Smooth muscle cell (in vitro differentiated cells): ENCODE measurements around the gene NUTM2F. TPM values are rescaled to one million over a fixed set of nuclear protein-coding genes. Genes with fewer than 3 reads are reported as not detected.
"Not testable (repeated sequence)": the region's sequence is repeated elsewhere in the genome, so short reads cannot be mapped to it uniquely, and the experiment has no call there.

Experiments
- DNase-seq: peaks from one replicate; lab custom pipeline; 2025; ENCODE audit not compliant: unreplicated experiment; lab: John Stamatoyannopoulos, UW
- H2AFZ ChIP-seq: fragments of 200-600 bp; sonication (generic); 2 replicates; pipeline ENCODE4 v1.6.0; 2016; ENCODE audit warnings: antibody characterized with exemption, low read depth, mild to moderate bottlenecking
- H3F3A ChIP-seq: fragments of 200-600 bp; sonication (generic); 2 replicates; pipeline ENCODE4 v1.6.0; 2017; ENCODE audit warnings: antibody characterized with exemption, low read depth
- H3K27ac ChIP-seq: fragments of 200-600 bp; sonication (generic); 2 replicates; pipeline ENCODE4 v1.5.1; 2016; ENCODE audit warnings: low read depth, mild to moderate bottlenecking
- H3K27me3 ChIP-seq: fragments of 200-600 bp; sonication (generic); 2 replicates; pipeline ENCODE4 v1.6.1; 2016; ENCODE audit warnings: low read depth, mild to moderate bottlenecking
- H3K36me3 ChIP-seq: fragments of 200-600 bp; sonication (generic); 2 replicates; pipeline ENCODE4 v1.5.1; 2016; ENCODE audit warnings: low read depth
- H3K4me1 ChIP-seq: fragments of 200-600 bp; sonication (generic); 2 replicates; pipeline ENCODE4 v1.5.1; 2016; ENCODE audit warnings: low read depth
- H3K4me2 ChIP-seq: fragments of 200-600 bp; sonication (generic); 2 replicates; pipeline ENCODE4 v1.6.0; 2016; ENCODE audit warnings: mild to moderate bottlenecking
- H3K4me3 ChIP-seq: fragments of 200-600 bp; sonication (generic); 2 replicates; pipeline ENCODE4 v1.5.1; 2016; ENCODE audit warnings: mild to moderate bottlenecking
- H3K79me2 ChIP-seq: fragments of 200-600 bp; sonication (generic); 2 replicates; pipeline ENCODE4 v1.6.0; 2016; ENCODE audit warnings: low read depth, mild to moderate bottlenecking
- H3K9ac ChIP-seq: fragments of 200-600 bp; sonication (generic); 2 replicates; pipeline ENCODE4 v1.6.0; 2016; ENCODE audit warnings: low read depth
- H3K9me3 ChIP-seq: fragments of 200-600 bp; sonication (generic); replicated peaks from 2 replicates; pipeline ENCODE4 v1.5.1; 2016; ENCODE audit warnings: low read depth
- H4K20me1 ChIP-seq: fragments of 200-600 bp; sonication (generic); 2 replicates; pipeline ENCODE4 v1.6.0; 2016; ENCODE audit warnings: low read depth
- CTCF ChIP-seq: fragments of 200-600 bp; sonication (generic); IDR thresholded peaks from 2 replicates; pipeline ENCODE4 v1.5.1; 2017; ENCODE audit warnings: borderline replicate concordance, mild to moderate bottlenecking, antibody characterized with exemption; ENCODE audit not compliant: insufficient read depth, poor library complexity, severe bottlenecking
- WGBS: methylation state at CpG from one replicate; pipeline ENCODE4 v1.1.7; 2016; ENCODE audit warnings: low lambda C conversion rate; 5-methylcytosine and 5-hydroxymethylcytosine counted together
- polyA plus RNA-seq: library from polyadenylated mRNA; unstranded; fragments of >200 nt; fragmentation: Nextera tagmentation; extraction: Ambion mirVana; gene quantifications from 2 replicates; pipeline ENCODE4 v1.2.1, GENCODE V29; 2016
- total RNA-seq: library from RNA; depleted of rRNA; stranded (reverse); fragments of >200 nt; gene quantifications from 2 replicates; pipeline ENCODE4 v1.2.3, GENCODE V29; 2014

The NUTM2F gene
- total and polyA plus RNA-seq, 2 experiments from 2014 or later = 0.09 to 0.69 TPM

GRCh38 chr9:94322342-94322940 lies 6.0 kb downstream of the NUTM2F start:
- not testable (repeated sequence) for H3K27me3 ChIP-seq, H3K36me3 ChIP-seq, H3K4me2 ChIP-seq, H3K9me3 ChIP-seq, H3K4me3 ChIP-seq, H3K79me2 ChIP-seq, H3F3A ChIP-seq, H4K20me1 ChIP-seq, H3K27ac ChIP-seq, H3K9ac ChIP-seq, H3K4me1 ChIP-seq, DNase-seq, H2AFZ ChIP-seq
- 89% methylated on average over 7 of the region's 9 CpGs for WGBS

GRCh38 chr9:94317949-94318657 lies 10.3 kb downstream of the NUTM2F start:
- H3F3A ChIP-seq, H3K79me2 ChIP-seq, H3K9ac ChIP-seq, H3K27ac ChIP-seq, H2AFZ ChIP-seq, H3K4me2 ChIP-seq, H4K20me1 ChIP-seq, DNase-seq, H3K4me1 ChIP-seq, H3K27me3 ChIP-seq, H3K4me3 ChIP-seq, H3K36me3 ChIP-seq, H3K9me3 ChIP-seq: not testable (repeated sequence)
- WGBS = no CpG with 5 or more reads among the region's 10 CpGs

- not testable (repeated sequence) for H3K36me3 ChIP-seq, H3K9me3 ChIP-seq, H3K4me2 ChIP-seq, H3K79me2 ChIP-seq, H3K27me3 ChIP-seq, H3K4me3 ChIP-seq, H4K20me1 ChIP-seq, H2AFZ ChIP-seq, H3K9ac ChIP-seq, H3K27ac ChIP-seq, H3F3A ChIP-seq, H3K4me1 ChIP-seq, DNase-seq
- WGBS = no CpG with 5 or more reads among the region's 5 CpGs
Observed at GRCh38 chr9:94316236-94316635, 12.2 kb downstream of the NUTM2F start.

- H3K36me3 ChIP-seq, H3K9me3 ChIP-seq, H3K27ac ChIP-seq, DNase-seq, H3K4me1 ChIP-seq, H2AFZ ChIP-seq, H3F3A ChIP-seq, H4K20me1 ChIP-seq, H3K4me3 ChIP-seq, H3K4me2 ChIP-seq, H3K27me3 ChIP-seq, H3K79me2 ChIP-seq, H3K9ac ChIP-seq: not testable (repeated sequence)
- WGBS = 98% methylated on average over 4 of the region's 15 CpGs
Observed at GRCh38 chr9:94315034-94315984, 13.1 kb downstream of the NUTM2F start.

GRCh38 chr9:94303321-94303720 lies 25.1 kb downstream of the NUTM2F start:
- Histone ChIP-seq H3K4me3 (no peak overlapping the region), H3K27ac (no peak overlapping the region), H3K9ac (no peak overlapping the region), H3K4me1 (no peaks in the 10 kb centered on the region), H3K36me3 (no peaks in the 10 kb centered on the region), H3K9me3 (no peaks in the 10 kb centered on the region), H2AFZ (no peak overlapping the region), H3K27me3 (no peaks in the 10 kb centered on the region), H3K79me2 (no peaks in the 10 kb centered on the region), H3F3A (no peaks in the 10 kb centered on the region), H4K20me1 (no peaks in the 10 kb centered on the region), H3K4me2 (no peak overlapping the region)
- DNase-seq = no peak
- no peak for TF ChIP-seq CTCF
